ENCODE measurements around the gene OR7A5. TPM values are rescaled to one million over a fixed set of nuclear protein-coding genes. Genes with fewer than 3 reads are reported as not detected.

Gene OR7A5
- total RNA-seq, 1 donor from 2014 or later = not detected

- H3K9me3 Mint-ChIP-seq (ENCODE audit: low read depth) = peaks cover 7% of the 10 kb centered on the region
- no peak overlapping the region for H3K27ac Mint-ChIP-seq (ENCODE audit: unreplicated experiment)
- H3K27me3 Mint-ChIP-seq (ENCODE audit: low read depth) = peaks cover 2% of the 10 kb centered on the region
- H3K4me3 Mint-ChIP-seq (ENCODE audit: unreplicated experiment) = no peak overlapping the region
- no peak for DNase-seq (ENCODE audit: low spot score)
- no peak for TF ChIP-seq CTCF (IDR thresholded peaks at IDR 0.05)
- no peaks in the 10 kb centered on the region for H3K4me1 Mint-ChIP-seq (ENCODE audit: low read depth)
- no peaks in the 10 kb centered on the region for H3K36me3 Mint-ChIP-seq (ENCODE audit: low read depth)
Measured at GRCh38 chr19:14843169-14843568, 8.2 kb upstream of the OR7A5 start.

DNA sequence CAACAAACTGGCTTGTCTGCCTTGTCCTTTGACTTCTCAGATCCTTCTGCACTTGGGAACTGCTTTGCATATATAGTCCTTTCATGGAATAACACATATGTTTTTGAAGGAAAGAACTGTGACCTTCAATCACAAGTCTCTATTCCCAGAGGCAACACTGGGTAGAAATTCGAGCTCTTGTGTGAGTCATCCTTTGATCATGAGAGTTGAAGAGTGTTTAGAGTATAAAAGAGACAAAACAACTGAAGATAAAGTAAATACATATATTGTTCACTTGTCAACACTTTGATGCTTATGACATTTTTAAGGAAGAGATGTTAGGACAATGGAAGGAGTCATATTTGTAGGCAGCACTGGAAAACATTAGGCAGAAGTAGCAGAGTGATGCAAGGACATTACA lies 5.2 kb upstream of the OR7A5 start:
- DNase-seq (ENCODE audit: low spot score) = no peak
- Mint-ChIP-seq H3K4me3 (ENCODE audit: unreplicated experiment) (no peak overlapping the region), H3K36me3 (ENCODE audit: low read depth) (no peaks in the 10 kb centered on the region), H3K27me3 (ENCODE audit: low read depth) (peaks cover 2% of the 10 kb centered on the region), H3K9me3 (ENCODE audit: low read depth) (peaks cover 7% of the 10 kb centered on the region), H3K27ac (ENCODE audit: unreplicated experiment) (no peak overlapping the region), H3K4me1 (ENCODE audit: low read depth) (no peaks in the 10 kb centered on the region)
- TF ChIP-seq CTCF (IDR thresholded peaks at IDR 0.05) = no peak

DNA sequence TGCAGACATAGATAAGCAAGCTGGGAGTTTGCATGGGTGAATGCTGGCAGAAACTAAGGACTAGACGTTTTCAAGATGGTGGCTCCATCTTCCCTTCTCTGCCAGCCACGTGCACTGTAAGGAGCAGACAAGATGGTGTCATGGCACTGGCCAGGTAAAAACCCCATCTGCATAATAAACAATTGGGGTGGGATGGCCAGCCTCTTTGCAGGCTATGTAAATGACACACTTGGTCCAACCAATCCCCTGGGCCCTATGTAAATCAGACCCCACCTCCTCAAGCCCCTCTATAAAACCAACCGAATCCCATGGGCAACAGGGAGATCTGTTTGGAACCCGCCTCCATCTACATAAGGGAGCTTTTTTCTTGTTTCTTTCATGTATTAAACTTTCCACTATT lies 2.4 kb upstream of the OR7A5 start:
- no peaks in the 10 kb centered on the region for H3K4me1 Mint-ChIP-seq (ENCODE audit: low read depth)
- no peaks in the 10 kb centered on the region for H3K27me3 Mint-ChIP-seq (ENCODE audit: low read depth)
- DNase-seq (ENCODE audit: low spot score) = no peak
- no peaks in the 10 kb centered on the region for H3K36me3 Mint-ChIP-seq (ENCODE audit: low read depth)
- no peak overlapping the region for H3K27ac Mint-ChIP-seq (ENCODE audit: unreplicated experiment)
- H3K4me3 Mint-ChIP-seq (ENCODE audit: unreplicated experiment) = no peak overlapping the region
- TF ChIP-seq CTCF (IDR thresholded peaks at IDR 0.05) = no peak
- peaks cover 4% of the 10 kb centered on the region for H3K9me3 Mint-ChIP-seq (ENCODE audit: low read depth)

DNA sequence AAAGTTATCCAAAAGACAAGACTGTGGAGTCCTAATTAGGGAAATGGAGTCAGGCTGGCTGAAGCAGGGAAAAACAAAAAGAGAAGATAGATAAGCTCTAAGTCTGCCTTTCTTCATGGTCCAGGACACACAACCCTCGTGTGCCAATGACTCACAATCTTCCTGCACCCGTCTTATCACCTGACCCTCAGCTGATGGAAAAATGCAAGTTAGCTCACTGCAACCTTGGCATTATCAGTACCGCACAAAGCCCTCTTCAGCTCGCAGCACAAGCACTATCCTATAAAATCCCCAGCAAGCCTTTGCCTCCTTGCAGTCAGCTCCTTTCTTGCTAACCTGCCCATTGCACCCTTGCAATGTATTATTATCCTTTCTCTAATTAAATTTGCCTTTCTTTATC lies 4.3 kb downstream of the OR7A5 start:
- Mint-ChIP-seq H3K27me3 (ENCODE audit: low read depth) (peaks cover 3% of the 10 kb centered on the region), H3K4me3 (ENCODE audit: unreplicated experiment) (no peak overlapping the region), H3K27ac (ENCODE audit: unreplicated experiment) (no peak overlapping the region), H3K36me3 (ENCODE audit: low read depth) (no peaks in the 10 kb centered on the region), H3K9me3 (ENCODE audit: low read depth) (peaks cover 2% of the 10 kb centered on the region), H3K4me1 (ENCODE audit: low read depth) (no peaks in the 10 kb centered on the region)
- DNase-seq (ENCODE audit: low spot score) = no peak
- no peak for TF ChIP-seq CTCF (IDR thresholded peaks at IDR 0.05)

DNA sequence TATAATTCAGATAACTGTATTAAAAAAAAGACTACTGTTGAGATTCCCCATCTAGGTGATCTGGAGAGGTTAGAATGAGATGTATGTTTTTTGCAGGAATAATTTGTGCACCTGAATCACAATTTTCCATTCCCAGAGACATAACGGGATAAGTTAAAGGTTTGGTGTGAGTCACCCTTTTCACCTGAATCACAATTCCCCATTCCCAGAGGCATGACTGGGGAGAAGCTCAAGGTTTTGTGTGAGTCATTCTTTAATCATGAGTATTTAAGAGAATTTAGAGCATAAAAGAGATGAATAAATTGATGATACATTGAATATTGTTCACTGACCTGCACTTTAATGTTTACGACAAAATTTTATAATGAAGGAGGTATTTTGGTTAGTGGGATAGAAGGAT lies 9.0 kb downstream of the OR7A5 start:
- Mint-ChIP-seq H3K4me1 (ENCODE audit: low read depth) (no peaks in the 10 kb centered on the region), H3K27me3 (ENCODE audit: low read depth) (peaks cover 3% of the 10 kb centered on the region), H3K4me3 (ENCODE audit: unreplicated experiment) (no peak overlapping the region), H3K36me3 (ENCODE audit: low read depth) (no peaks in the 10 kb centered on the region), H3K9me3 (ENCODE audit: low read depth) (peaks cover 5% of the 10 kb centered on the region), H3K27ac (ENCODE audit: unreplicated experiment) (no peak overlapping the region)
- DNase-seq (ENCODE audit: low spot score) = no peak
- no peak for TF ChIP-seq CTCF (IDR thresholded peaks at IDR 0.05)

Data from chondrocyte (in vitro differentiated cells).